SIG-M5 treated with dmso at 0.1 percent for 504 hours (cell line): ENCODE data around the gene CYFIP2.
A peak's percentile ranks its signal among the peaks of the same experiment; 100 is the strongest.

Source experiments
- DNase-seq: peaks from one replicate; lab custom pipeline; 2025; ENCODE audit not compliant: unreplicated experiment; lab: John Stamatoyannopoulos, UW

CYFIP2 gene

DNA sequence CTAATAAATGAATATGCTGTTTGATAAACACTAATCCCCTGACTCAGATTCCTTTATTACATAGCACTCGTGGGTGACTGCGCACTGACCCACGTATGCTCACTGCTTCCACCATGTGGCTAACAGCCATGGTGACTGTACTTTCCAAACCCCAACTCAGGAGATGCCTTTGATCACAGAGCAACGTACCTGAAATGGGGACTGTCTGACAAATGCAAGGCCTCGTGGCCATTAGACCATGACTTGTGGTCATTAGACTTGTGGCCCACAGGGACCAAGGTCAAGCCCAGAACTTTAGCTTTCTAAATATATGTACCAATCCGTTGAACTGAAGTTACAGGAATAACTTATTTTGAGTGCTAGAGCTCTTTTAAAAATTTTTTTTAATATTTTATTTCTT is 46.6 kb downstream of the CYFIP2 start:
- DNase-seq = peak; percentile 47

DNA sequence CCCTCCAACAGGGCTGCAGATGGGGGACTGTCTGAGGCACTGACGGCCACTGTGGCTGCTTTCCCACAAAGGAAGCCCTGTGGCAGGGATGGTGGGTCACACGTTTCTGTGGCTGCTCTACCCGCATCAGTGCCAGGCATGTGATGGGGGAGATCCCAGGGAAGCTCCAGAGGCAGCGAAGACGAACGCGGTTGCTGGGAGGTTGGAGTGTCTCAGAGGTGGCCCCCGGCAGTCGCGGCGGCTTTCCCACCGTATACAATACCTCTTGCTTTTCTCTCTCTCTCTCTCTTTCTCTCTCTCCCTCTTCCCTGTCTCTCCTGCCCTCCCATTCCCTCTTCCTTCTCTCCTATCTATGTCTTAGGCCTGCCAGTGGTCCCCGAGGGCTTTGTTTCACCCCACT is 56.7 kb downstream of the CYFIP2 start:
- DNase-seq = no peak

DNA sequence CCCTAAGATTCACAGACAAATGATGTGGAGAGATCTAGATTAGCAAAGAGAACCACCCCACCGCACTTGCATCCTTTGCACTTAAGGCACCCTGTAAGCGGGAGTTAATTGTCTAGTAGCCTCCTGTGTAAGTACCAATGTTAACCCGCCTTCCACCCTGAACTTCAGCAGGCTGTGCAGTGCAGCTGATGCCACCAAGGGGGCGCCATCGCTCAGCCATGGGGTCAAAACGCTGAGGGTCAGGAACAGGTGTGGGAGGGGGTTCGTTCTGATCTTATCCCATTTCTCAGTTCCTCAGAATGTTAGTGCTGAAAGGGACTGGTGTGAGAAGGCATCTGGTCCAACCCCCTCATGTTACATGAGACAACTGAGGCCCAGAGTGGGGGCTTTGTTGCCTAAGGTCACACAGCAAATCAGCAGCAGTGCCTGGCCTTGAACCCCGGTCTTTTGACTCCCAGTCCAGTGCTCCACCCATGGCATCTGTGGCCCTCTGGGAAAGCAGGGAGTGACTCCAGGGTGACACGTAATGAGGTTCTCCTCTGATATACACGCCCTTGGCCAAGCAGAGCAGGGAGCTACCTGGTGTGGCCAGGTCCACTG is 57.3 kb downstream of the CYFIP2 start:
- DNase-seq = no peak

DNA sequence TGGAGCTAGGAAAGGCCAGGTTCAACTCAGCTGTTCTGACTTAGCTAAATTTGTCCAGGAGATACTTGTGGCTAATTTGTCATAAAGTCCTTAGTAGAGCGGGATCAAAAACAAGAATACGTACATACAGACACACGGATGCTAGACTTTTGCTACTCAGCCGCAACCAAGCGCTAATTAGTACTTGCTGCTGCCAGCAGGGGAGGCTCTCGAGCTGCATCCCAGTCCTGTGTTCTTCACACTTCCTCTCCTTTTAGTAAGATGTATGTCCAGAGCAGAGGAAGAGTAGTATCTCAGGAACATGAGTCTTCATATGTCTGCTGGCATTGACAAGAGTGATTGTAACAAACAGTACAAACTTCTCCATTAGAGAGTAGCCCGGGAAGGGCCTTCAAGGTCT is 58.3 kb downstream of the CYFIP2 start:
- no peak for DNase-seq

DNA sequence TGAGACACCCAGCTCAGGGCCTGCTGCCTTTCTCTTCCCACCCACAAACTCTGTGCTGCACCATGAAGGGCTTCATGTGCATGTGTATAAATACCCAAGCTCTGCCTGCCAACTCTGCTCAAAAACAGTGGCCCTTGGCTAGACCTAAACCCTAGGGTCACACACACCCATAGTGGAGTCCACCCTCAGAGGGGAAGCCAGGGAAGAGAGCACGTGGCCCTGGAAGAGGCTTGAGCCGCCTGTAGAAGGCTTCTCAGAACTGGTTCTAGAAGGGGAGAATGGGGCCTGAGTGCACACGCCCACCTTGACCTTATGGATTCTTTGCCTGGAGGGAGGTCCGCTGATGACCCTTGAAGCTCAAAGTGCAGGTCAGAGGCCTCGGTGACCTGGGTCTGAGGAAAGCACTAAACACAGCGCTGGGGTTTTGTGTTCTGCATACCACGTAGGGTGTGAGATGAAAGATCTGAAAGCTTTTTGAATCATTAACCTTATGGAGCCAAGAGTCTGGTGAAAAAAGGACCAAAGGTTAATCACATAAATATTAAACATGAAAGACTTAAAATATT is 60.6 kb downstream of the CYFIP2 start:
- DNase-seq = no peak

DNA sequence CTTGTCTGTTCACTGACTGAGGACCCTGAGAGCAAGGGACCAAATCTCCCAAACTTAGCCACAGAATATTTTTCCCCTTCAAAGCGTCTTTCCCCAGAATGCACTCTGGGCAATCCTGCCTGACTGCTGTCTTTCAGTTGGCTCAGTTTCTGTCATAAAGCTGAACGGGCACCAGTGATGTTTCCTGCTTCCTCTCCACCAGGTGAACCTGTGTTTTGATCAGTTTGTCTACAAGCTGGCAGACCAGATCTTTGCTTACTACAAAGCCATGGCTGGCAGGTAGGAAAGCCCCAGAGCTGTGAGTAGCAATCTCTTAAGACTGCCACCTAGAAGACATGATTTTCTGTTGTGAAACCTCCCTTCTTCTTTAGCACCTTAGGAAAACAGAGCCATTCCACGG is 61.8 kb downstream of the CYFIP2 start:
- no peak for DNase-seq

DNA sequence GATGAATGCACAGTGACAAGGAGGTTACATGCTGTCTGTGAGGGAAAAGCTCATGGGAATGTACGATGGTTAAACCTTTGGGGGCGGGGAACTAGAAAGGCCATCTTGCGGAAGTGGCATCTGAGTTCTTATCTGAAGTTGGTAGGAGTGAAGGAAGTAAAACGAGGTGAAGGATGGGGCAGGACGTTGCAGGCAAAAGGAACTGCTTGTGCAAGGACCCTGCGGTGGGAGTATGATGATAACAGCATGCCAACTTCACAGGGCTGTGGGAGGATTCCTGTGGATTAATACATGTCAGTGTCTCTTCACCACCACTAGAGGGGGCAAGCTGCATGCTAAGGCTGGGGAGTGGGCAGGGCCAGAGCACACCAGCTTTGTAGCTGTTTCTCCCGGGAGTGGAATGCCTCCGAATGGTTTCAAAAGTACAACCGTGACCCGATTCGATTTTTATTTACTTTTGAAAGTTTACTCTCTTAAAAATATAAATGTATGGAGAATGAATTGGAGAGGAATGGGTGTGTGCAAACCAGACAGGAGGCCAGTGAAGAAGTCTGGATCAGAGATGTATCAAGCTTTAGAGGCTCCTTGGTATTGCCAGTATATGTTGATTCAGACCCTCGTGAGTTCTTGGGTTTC is 62.5 kb downstream of the CYFIP2 start:
- DNase-seq = peak; percentile 92

DNA sequence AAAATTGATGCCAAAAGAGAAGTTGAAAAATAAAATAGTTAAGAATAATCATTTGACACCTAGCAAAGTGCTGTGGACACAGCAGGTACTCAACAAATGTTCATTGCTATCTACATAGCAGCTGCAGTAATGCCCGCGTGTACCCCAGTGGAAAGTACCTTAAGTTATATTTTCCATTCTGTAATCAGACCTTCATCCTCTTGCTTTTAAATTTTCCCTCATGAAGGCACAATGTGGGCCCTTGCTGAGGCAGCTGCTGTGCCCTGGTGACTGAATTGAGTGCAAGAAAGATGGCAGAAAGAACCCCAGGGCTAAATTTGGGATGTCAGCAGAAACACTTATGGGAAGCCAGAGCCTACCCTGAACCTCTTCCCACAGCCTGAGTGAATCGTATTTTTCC is 65.9 kb downstream of the CYFIP2 start:
- DNase-seq = no peak

DNA sequence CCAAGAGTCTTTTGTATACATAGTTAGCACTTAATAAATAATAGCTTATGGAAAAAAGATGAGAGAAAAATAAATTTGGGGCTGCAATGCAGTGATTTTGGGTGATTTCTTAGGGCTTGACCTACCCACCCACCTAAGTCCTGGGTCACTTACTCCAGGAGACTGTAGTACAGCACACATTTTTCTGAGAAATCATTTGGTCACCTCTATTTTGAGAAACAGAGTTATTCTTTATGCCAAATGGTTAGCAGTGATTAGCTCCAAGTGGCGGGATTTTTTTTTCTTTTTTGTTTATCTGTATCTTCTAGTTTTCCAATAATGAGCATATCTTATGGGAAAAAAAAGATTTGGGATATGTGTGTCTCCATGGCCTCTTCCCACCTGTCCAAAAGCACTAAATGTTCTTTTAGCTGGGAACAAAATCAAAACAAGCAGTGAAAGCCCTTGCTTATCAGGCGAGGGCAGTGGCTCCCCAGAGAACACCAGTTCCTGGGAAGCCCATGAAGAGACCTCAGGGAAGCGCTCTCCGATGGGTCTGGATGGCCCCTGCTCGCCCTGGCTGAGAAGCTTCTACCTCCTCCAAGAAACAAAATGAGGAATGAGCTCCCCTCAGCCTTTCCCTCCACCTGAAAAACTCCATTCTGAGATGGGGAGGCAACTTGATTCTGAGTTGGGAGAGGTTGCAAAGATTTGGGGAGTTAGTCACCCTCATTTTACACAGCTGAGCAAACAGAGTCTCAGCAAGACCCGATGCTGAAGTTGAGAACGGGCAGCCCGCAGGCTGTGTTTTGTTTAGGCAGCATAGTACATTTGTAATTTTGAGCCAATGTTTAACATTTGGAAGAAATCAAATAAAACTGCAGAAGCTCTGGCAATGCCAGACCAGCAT is 69.9 kb downstream of the CYFIP2 start:
- no peak for DNase-seq

DNA sequence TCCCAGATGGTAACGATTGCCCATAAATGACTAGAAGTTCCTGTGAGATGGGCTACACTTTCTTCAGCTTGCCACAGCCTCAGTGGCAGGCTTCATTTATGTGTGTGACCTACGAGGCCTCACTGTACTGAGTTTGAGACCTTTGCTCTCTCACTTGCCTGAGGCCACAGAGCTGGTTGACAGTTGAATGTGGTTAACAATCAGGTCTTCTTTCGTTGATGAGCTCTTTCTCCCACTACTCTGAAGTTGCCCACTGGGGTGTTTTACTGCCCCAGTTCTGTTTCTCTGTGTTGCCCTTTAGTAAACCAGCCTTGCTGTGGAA is 70.5 kb downstream of the CYFIP2 start:
- DNase-seq = no peak

DNA sequence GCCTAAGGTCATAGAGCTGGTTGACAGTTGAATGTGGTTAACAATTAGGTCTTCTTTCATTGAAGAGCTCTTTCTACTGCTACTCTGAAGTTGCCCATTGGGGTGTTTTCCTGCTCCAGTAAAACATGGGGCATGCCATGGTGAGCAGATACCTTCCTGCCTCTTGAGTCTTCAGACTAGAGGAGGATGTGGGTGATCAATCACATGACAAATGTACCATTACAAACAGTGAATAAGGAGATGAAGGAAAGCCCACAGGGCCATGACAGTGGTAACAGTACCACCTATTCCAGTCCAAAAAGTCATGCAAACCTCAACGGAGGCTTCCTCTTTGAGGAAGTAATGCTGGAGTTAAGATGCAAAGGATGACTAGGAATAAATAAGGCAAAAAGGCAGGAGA is 73.5 kb downstream of the CYFIP2 start:
- DNase-seq = no peak

DNA sequence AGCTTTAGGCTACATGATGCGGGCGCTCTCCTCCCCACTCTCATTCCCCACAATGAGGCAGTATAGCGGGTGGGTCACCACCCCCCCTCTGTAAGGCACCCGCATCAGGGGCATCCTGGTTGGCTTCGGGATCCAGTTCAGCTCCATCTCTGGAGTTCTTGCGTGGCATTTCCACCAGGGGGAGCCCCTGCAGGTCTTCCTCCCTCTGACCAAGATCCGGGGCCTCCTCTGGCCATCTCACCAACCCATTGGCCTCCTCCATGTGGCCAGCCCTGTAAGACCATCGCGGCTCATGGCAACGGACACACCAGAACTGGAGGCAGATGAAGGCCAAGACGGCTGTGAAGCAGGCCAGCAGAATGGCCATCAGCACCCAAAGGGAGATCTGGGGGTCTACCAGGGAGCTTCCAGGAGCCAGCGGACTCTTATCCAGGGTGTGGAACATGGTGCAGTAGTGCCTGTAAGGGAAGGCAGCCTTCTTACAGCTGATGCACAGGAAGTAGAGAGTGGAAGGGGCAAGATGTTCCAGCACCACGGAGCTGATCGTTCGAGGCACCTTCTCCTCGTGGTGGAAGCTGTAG is 77.0 kb downstream of the CYFIP2 start:
- DNase-seq = no peak

DNA sequence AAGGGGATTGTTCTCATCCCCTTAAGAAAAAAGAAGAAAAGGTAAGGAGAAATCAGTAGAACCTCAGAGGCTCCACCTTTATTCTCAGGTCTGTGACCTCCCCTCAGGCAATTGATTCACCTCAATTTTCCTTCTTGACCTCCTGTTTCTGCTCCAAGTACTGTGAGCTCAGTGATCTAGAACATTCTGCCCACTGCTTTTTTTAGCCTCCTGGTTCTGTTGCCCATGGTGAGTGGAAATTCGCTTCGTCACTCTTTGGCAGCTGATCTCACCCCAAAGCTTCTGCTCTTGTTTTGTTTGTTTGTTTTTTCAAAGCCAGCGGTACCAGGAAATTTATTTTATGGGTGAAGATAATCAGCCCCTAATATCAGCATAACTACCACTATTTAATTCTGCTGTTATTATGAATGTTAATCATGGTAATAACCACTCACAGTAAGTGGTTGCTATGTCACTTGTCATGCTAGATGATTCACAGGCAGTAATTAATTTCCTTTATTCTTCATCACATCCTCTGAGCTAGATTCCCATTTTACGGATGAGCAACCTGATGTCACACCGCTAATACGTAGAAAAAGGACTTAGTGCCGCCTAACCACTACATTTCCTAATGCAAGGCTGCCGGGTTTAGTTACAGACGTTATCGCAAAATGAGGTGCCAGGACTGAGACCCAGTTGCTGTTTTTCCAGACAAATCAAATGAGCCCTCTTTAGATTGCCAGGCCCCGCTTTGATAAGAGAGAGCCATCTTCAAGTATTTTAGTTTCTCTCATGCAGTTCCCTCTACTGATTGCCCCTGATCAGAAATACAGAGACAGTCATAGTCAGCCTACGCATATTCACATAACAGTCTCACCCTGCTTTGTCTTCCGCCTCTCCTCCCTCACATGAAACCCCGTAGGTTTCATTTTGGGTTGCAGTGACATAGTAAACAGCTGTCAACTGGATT is 78.2 kb downstream of the CYFIP2 start:
- no peak for DNase-seq

DNA sequence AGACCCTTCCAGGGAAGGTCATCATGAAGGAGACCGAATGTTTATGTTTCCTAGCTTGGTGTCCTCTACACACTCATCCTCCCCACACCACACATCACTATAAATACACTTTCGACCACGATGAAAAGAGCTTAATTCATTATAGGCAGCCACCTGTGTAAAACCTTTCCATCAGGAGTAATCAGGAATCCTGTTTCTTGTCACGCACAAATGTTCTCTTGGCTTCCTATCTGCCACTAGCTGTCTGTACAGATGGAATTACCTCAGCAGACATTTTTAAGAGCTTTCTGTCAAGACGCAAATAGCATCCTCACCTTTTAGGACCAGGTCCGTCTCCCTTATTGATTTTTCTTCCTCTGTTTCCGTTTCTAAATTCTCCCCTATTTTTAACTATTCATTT is 79.1 kb downstream of the CYFIP2 start:
- DNase-seq = no peak

DNA sequence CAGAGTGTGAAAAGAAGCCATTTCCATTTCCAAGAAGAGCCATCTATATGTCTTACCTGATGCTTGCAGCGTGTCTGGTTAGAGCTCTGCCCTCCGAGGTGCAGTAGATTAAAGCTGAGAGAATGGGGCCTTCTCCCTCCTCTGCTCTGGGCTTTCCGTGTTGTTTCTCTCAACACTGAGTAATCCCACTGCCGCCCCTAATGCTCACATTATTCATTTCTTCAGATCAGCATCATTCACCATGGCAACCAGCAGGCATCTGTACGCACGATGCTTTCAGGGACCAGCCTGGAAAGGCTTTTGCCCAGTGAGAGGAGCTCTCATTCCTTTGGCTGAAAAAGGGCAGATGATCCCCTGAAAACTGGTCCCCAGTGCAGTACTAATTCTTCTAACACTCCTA is 79.6 kb downstream of the CYFIP2 start:
- DNase-seq = no peak

DNA sequence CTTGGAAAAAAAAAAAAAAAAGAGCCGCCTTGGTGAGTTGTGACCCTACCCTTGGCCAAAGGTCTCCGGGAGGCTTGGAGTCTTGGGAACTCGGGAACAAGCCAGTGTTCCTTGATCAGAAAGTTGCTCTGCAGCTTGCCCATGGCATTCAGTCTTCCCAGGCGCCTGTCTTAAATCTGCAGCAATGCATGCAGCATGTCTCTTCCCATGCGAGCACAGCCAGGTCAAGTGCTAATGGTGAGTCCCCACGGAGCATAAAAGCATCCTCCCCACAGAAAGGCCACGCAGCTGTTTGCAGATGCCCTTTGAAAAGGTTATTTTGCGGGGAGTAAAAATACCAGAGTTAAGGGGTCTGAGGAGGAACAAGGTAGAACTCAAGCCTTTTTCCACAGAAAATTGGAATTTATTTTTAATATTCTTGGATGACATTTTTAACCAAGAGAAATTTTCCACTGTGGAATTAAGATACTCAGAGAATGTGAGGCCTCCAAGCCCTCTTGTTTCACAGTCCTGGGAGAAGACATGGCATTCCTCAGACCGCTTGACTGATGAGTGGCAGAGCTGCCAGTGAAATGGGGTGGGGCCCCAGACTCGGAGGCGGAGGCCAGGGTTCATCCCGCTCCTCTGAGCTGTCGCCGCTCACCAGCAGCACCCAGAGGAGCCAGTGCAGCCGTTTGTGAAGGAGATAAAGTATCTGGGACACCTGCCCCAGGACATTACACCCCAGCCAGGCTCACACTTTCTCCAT is 81.6 kb downstream of the CYFIP2 start:
- no peak for DNase-seq

DNA sequence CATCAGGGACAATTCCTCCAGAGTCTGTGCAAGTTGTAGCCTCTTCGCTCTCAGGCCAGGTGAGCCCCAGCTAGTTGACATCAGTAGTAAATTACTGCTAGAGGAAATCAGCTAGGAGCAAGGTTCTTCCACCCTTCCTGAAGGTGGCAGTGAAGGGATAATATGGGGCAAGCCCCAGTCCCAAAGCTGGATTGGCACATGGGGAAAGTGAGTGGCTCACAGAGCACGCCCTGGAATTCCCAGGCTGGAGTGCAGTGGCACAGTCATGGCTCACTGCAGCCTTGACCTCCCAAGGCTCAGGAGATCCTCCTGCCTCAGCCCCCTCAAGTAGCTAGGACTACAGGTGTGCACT is 82.1 kb downstream of the CYFIP2 start:
- DNase-seq = no peak

DNA sequence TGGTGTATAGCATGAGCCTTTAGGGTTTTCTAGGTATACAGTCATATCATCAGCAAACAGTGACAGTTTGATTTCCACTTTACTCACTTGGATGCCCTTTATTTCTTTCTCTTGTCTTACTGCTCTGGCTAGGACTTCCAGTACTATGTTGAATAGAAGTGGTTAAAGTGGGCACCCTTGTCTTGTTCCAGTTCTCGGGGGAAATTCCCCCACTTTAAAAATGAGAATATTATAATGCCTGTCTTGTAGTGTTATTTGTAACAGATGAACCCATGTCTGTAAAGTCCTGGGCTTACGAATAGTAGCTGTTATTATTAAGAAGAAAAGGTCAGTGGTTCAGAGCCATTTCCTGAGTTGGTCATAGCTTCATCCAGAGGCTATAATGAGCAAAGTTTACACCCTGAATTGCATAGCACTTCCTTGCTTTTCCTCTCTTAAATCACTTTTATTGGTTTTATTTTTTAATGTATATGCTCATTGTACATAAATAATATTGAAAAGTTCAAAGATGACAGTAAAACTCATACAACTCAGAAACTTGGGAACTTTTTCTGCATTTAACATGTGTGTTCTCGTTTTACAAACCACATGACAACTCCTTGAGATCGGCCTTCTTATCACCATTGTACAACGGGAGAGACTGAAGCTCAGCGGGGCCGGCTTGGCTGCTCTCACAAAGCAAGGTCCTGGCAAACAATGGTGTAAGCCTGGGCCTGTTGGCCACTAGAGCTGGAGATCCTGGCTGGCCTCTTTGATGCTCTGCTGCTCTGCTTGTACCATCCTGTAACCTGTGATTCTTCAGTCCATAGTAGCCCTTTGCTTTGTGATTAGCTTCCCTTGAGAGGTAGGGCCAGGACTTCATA is 85.2 kb downstream of the CYFIP2 start:
- no peak for DNase-seq

DNA sequence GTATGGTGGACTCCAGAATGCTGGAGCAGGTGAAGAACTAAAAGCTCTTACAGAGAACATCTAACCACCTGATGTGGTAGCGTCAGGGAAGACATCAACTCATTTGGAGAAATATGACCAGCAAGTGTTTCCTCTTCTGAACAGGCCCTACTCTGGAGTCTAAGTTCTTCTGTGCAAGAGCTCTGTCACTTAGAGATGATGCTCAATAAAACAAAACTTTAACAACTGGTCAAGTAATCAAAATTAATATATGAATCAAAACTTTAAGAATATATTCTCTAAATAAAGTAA is 85.8 kb downstream of the CYFIP2 start:
- DNase-seq = no peak
